Rectal smooth muscle tissue (tissue), 1 donor: ENCODE measurements around the gene FH.

ENCODE experiments used
- H3K27ac ChIP-seq: one replicate; pipeline ENCODE4 v1.7.0; 2013; ENCODE audit warnings: low read depth, low read length, inconsistent platforms
- H3K27me3 ChIP-seq: one replicate; pipeline ENCODE4 v1.7.0; 2013; ENCODE audit warnings: low read length; ENCODE audit not compliant: control insufficient read depth, insufficient read depth
- H3K36me3 ChIP-seq: one replicate; pipeline ENCODE4 v1.7.0; 2013; ENCODE audit warnings: low read length; ENCODE audit not compliant: control insufficient read depth, insufficient read depth
- H3K4me1 ChIP-seq: one replicate; pipeline ENCODE4 v1.7.0; 2013; ENCODE audit warnings: low read length; ENCODE audit not compliant: control insufficient read depth, insufficient read depth
- H3K4me3 ChIP-seq: one replicate; pipeline ENCODE4 v1.7.0; 2013; ENCODE audit warnings: low read length
- H3K9ac ChIP-seq: one replicate; pipeline ENCODE4 v1.7.0; 2013; ENCODE audit warnings: low read length

The FH gene

DNA sequence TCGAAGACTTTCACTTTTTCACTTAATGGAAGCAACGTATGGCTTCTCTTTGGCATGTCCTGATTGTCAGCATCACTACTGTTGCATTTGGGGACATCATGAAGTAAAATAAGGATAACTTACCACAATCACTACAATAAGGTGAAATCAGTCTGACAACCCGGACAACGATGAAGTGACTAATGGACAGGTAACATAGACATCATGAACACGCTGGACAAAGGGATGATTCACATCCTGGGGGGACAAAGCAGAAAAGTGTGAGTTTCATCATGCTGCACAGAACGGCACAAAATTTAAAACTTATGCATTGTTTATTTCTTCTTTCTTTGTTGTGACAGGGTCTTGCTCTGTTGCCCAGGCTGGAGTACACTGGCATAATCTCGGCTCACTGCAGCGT is 53.9 kb downstream of the FH start:
- Histone ChIP-seq H3K4me3 (no peak overlapping the region), H3K27me3 (no peaks in the 10 kb centered on the region), H3K4me1 (no peaks in the 10 kb centered on the region), H3K27ac (no peak overlapping the region), H3K9ac (no peak overlapping the region), H3K36me3 (no peaks in the 10 kb centered on the region)

GRCh38 chr1:241464985-241465384 is 54.6 kb downstream of the FH start:
- no peak overlapping the region for H3K4me3 ChIP-seq

DNA sequence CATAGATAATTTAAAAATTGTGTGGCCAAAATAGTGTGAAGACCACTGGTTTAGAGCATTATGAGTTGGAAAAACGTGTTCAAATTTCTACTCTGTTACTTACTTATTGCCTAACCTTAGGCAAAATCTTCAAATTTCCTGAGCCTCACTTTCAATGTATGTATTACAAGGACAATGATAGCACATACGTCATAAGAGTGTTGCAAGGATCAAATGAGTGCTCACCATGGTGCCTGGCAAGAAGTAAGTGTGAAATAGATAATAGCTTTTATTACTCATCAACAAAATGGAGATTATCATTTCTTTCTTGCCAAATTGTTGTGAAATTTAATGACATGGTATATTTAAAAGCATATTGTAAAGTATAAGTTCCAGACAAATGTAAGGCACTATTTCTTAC is 57.2 kb downstream of the FH start:
- Histone ChIP-seq H3K27me3 (no peaks in the 10 kb centered on the region), H3K27ac (no peak overlapping the region), H3K4me3 (no peak overlapping the region)

More at GRCh38 chr1:241464985-241465384, 54.6 kb downstream of the FH start:
- no peaks in the 10 kb centered on the region for H3K4me1 ChIP-seq
- no peaks in the 10 kb centered on the region for H3K27me3 ChIP-seq
- H3K27ac ChIP-seq = no peak overlapping the region
- H3K9ac ChIP-seq = no peak overlapping the region
- no peaks in the 10 kb centered on the region for H3K36me3 ChIP-seq

GRCh38 chr1:241460098-241460873 is 59.3 kb downstream of the FH start:
- Histone ChIP-seq H3K27ac (no peak overlapping the region), H3K4me3 (no peak overlapping the region), H3K9ac (no peak overlapping the region), H3K4me1 (no peaks in the 10 kb centered on the region), H3K27me3 (no peaks in the 10 kb centered on the region), H3K36me3 (no peaks in the 10 kb centered on the region)

More for the DNA sequence above, 57.2 kb downstream of the FH start:
- no peaks in the 10 kb centered on the region for H3K4me1 ChIP-seq
- H3K9ac ChIP-seq = no peak overlapping the region
- H3K36me3 ChIP-seq = no peaks in the 10 kb centered on the region

- Histone ChIP-seq H3K4me3 (no peak overlapping the region), H3K4me1 (no peaks in the 10 kb centered on the region), H3K36me3 (no peaks in the 10 kb centered on the region), H3K9ac (no peak overlapping the region), H3K27me3 (no peaks in the 10 kb centered on the region), H3K27ac (no peak overlapping the region)
Observed at GRCh38 chr1:241459186-241459802, 60.3 kb downstream of the FH start.

DNA sequence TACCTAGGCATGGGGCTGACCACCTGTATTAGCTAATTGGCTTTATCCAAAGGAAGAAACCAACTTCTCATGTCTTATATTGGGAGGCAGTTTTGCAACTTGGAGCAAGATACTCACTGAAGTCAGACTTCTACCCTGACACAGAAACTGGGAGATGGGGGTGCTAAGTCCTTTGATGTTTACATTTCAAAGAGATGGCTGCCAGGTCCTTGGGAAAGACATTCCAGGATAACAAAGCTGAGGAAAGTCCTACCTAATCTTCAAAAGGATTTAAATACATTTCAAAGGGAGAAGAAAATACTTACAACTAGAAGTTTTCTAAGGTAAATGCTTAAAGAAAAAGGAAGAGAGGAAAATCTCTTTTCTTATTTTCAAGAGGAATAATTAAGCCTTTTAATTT is 62.1 kb downstream of the FH start:
- H3K36me3 ChIP-seq = no peaks in the 10 kb centered on the region
- H3K27me3 ChIP-seq = no peaks in the 10 kb centered on the region
- no peaks in the 10 kb centered on the region for H3K4me1 ChIP-seq
- H3K9ac ChIP-seq = no peak overlapping the region
- no peak overlapping the region for H3K4me3 ChIP-seq
- no peak overlapping the region for H3K27ac ChIP-seq

- H3K9ac ChIP-seq = no peak overlapping the region
- H3K27ac ChIP-seq = no peak overlapping the region
- H3K27me3 ChIP-seq = no peaks in the 10 kb centered on the region
- no peak overlapping the region for H3K4me3 ChIP-seq
- H3K36me3 ChIP-seq = no peaks in the 10 kb centered on the region
- no peaks in the 10 kb centered on the region for H3K4me1 ChIP-seq
Observed at GRCh38 chr1:241456743-241457142, 62.8 kb downstream of the FH start.

DNA sequence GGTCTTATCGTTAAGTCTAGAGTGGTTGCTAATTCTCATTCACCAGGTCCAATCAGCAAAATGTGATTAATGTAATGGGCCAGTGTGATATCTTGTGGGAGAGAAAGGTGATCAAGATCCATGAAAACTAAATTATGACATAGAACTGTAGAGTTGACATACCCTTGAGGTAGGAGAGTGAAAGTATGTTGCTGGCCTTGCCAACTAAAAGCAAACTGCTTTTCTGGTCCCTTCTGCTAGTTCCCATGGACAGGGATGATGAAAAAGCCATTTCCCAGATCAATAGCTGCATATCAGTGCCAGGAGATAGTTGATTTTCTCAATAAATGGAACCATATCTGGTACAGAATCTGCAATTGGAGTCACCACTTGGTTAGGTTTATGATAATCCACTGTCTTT is 65.8 kb downstream of the FH start:
- no peak overlapping the region for H3K9ac ChIP-seq
- no peaks in the 10 kb centered on the region for H3K4me1 ChIP-seq
- no peaks in the 10 kb centered on the region for H3K36me3 ChIP-seq
- no peak overlapping the region for H3K27ac ChIP-seq
- H3K4me3 ChIP-seq = no peak overlapping the region
- H3K27me3 ChIP-seq = no peaks in the 10 kb centered on the region

DNA sequence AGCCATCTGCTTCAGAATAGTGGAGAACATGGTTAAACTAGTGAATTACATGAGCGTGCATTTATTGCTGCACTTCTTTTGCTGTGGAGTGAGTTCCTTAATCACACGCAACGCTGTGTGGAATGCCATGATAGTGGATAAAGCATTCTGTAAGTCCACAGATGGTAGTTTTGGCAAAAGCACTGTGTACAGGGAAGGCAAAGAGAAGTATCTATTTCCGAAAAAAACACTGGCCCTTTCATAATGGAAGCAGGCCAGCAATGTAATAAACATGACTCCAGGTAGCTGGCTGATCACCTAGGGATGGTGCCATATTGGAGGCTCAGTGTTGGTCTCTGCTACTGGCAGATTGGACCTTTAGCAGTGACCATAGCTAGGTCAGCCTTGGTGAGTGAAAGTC is 67.6 kb downstream of the FH start:
- Histone ChIP-seq H3K9ac (no peak overlapping the region), H3K27ac (no peak overlapping the region), H3K4me1 (no peaks in the 10 kb centered on the region), H3K27me3 (no peaks in the 10 kb centered on the region), H3K4me3 (no peak overlapping the region), H3K36me3 (no peaks in the 10 kb centered on the region)
